Measurements from ENCODE around the gene AGAP1. TPM values are rescaled to one million over a fixed set of nuclear protein-coding genes. Genes with fewer than 3 reads are reported as not detected.

Gene AGAP1
- total and polyA plus RNA-seq, 11 donors: 5.9 to 21.6 (median 18.9) TPM

GRCh38 chr2:235533198-235533597, 39.4 kb downstream of the AGAP1 start:
- Histone ChIP-seq H3K4me3 (no peak overlapping the region), H3K27me3 (no peaks in the 10 kb centered on the region), H3K9me3 (peaks cover 0 to 8% (median 0%) of the 10 kb centered on the region in 12 donors), H3K36me3 (no peaks in the 10 kb centered on the region), H3K4me1 (peaks cover 0 to 6% (median 0%) of the 10 kb centered on the region in 12 donors), H3K27ac (no peak overlapping the region)
- TF ChIP-seq, protein P1, sequence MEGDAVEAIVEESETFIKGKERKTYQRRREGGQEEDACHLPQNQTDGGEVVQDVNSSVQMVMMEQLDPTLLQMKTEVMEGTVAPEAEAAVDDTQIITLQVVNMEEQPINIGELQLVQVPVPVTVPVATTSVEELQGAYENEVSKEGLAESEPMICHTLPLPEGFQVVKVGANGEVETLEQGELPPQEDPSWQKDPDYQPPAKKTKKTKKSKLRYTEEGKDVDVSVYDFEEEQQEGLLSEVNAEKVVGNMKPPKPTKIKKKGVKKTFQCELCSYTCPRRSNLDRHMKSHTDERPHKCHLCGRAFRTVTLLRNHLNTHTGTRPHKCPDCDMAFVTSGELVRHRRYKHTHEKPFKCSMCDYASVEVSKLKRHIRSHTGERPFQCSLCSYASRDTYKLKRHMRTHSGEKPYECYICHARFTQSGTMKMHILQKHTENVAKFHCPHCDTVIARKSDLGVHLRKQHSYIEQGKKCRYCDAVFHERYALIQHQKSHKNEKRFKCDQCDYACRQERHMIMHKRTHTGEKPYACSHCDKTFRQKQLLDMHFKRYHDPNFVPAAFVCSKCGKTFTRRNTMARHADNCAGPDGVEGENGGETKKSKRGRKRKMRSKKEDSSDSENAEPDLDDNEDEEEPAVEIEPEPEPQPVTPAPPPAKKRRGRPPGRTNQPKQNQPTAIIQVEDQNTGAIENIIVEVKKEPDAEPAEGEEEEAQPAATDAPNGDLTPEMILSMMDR (IDR thresholded peaks at IDR 0.05): no peak
- no peak for TF ChIP-seq POLR2A (IDR thresholded peaks at IDR 0.05)
- DNase-seq (no peak), ATAC-seq (no peak)
- intact Hi-C loops (cut with DNase I): no loop called here
- 62 to 73% (median 68%) methylated on average over 3 of the region's 3 CpGs for WGBS, 4 donors

GRCh38 chr2:235533616-235534385, 40.0 kb downstream of the AGAP1 start:
- H3K4me3 ChIP-seq: no peak overlapping the region
- no peak overlapping the region for H3K27ac ChIP-seq
- intact Hi-C loops (cut with DNase I): no loop called here
- 92 to 97% (median 94%) methylated on average over 20 of the region's 20 CpGs for WGBS, 4 donors
- peak in 1 of 5 donors; percentile 36 for DNase-seq
- peaks cover 0 to 6% (median 0%) of the 10 kb centered on the region in 12 donors for H3K4me1 ChIP-seq
- peaks cover 0 to 8% (median 0%) of the 10 kb centered on the region in 12 donors for H3K9me3 ChIP-seq
- TF ChIP-seq POLR2A (IDR thresholded peaks at IDR 0.05): no peak
- TF ChIP-seq, protein P1 (IDR thresholded peaks at IDR 0.05): no peak
- no peaks in the 10 kb centered on the region for H3K36me3 ChIP-seq
- no peak for ATAC-seq
- H3K27me3 ChIP-seq: no peaks in the 10 kb centered on the region

DNA sequence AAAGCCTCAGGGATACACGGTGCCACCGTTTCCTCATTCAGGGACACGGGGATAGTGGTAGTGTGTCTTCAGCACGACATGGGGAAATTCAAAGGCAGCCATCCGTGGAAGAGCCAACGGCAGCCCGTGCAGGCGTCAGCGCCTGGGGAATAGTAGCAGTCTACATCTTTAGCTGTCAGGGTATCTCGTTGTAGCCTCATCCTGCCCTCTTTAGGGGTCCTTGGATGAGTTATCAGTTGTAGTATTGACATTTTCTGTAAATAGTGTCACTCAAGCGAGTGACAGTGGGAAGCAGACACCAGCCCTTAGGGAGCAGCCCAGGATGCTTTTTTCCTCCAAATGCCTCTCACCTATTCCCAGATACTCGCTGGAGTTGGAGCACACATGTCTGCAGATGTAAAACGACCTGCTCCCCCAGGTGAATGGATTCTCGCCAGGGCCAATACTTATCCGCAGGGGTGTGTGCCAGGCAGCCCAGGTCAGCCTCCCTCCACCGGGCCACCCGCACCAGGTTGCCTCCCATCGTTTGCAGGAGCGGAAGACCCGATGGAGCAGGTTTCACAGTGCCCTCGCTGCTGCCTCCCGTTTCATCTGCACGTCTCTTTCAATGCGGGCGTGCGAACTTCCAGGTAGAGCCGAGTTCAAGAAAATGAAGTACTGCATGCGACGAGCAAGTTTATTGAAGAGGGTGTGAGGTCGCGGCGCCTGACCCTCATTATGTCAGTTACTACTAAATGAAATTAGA, 41.0 kb downstream of the AGAP1 start:
- TF ChIP-seq POLR2A (IDR thresholded peaks at IDR 0.05): no peak
- TF ChIP-seq, protein P1 (IDR thresholded peaks at IDR 0.05): no peak
- Histone ChIP-seq H3K36me3 (no peaks in the 10 kb centered on the region), H3K4me1 (peaks cover 0 to 7% (median 0%) of the 10 kb centered on the region in 12 donors), H3K4me3 (no peak overlapping the region), H3K9me3 (peaks cover 0 to 8% (median 0%) of the 10 kb centered on the region in 12 donors), H3K27ac (no peak overlapping the region), H3K27me3 (no peaks in the 10 kb centered on the region)
- 90 to 93% (median 92%) methylated on average over 32 of the region's 32 CpGs for WGBS, 4 donors
- ATAC-seq (no peak), DNase-seq (peak in 1 of 5 donors; percentile 14)
- intact Hi-C loops (cut with DNase I): no loop called here

Data from heart left ventricle (tissue), 16 donors.